Measurements from ENCODE around the gene DCDC2C. TPM values are rescaled to one million over a fixed set of nuclear protein-coding genes. Genes with fewer than 3 reads are reported as not detected.

DCDC2C gene
- total and polyA plus RNA-seq, 2 experiments from 2014 or later = 0.45 TPM; not detected in 1

DNA sequence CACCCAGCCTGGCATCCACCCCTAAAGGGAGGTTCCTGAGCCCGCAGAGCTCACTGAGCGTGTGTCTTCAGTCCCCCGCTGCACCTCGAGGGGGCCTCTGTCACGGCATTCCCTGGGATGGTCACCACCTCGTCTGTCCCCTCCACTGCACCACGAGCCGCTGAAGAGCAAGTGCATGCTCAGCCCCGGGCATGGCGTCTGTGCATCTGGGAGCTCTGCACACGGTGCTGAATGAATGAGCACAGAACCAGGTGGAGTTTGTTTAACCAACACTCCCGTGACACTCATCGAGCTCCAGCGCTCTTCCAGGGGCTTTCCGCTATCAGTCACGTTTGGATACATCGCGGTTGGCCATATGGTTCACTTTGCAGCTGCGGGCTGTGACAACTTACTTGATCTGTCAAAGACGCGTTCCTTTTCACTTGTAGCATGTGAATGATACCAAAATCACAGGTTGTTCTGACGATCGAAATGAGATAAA lies 36.2 kb upstream of the DCDC2C start:
- no peak overlapping the region for H3K27ac ChIP-seq (ENCODE audit: low read depth)
- H3K4me3 ChIP-seq = no peak overlapping the region
- no peaks in the 10 kb centered on the region for H3K9me2 ChIP-seq (ENCODE audit: insufficient read depth)
- ATAC-seq (no peak), DNase-seq (ENCODE audit: low spot score) (no peak)
- Mint-ChIP-seq H3K36me3 (ENCODE audit: low read depth) (peaks cover 3% of the 10 kb centered on the region; the same call in 1 of the 3 replicates), H3K9me3 (peaks cover 20% of the 10 kb centered on the region), H3K4me1 (no peaks in the 10 kb centered on the region), H3K27me3 (ENCODE audit: insufficient read depth, low read depth, poor library complexity) (peaks cover 6% of the 10 kb centered on the region), H3K27ac (no peak overlapping the region), H3K4me3 (no peak overlapping the region)
- no peak overlapping the region for H2AFZ ChIP-seq
- H3F3A ChIP-seq (replicated peaks; ENCODE audit: low read depth) = no peaks in the 10 kb centered on the region
- no peak for TF ChIP-seq STAT1 (IDR thresholded peaks at IDR 0.05; ENCODE audit: unreplicated experiment)
- TF ChIP-seq, protein P1, sequence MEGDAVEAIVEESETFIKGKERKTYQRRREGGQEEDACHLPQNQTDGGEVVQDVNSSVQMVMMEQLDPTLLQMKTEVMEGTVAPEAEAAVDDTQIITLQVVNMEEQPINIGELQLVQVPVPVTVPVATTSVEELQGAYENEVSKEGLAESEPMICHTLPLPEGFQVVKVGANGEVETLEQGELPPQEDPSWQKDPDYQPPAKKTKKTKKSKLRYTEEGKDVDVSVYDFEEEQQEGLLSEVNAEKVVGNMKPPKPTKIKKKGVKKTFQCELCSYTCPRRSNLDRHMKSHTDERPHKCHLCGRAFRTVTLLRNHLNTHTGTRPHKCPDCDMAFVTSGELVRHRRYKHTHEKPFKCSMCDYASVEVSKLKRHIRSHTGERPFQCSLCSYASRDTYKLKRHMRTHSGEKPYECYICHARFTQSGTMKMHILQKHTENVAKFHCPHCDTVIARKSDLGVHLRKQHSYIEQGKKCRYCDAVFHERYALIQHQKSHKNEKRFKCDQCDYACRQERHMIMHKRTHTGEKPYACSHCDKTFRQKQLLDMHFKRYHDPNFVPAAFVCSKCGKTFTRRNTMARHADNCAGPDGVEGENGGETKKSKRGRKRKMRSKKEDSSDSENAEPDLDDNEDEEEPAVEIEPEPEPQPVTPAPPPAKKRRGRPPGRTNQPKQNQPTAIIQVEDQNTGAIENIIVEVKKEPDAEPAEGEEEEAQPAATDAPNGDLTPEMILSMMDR (conservative IDR thresholded peaks at IDR 0.05; ENCODE audit: low read depth in 2 of 2) = no peak
- TF ChIP-seq NANOG (IDR thresholded peaks at IDR 0.05; ENCODE audit: borderline replicate concordance) = no peak
- TF ChIP-seq, protein P2, sequence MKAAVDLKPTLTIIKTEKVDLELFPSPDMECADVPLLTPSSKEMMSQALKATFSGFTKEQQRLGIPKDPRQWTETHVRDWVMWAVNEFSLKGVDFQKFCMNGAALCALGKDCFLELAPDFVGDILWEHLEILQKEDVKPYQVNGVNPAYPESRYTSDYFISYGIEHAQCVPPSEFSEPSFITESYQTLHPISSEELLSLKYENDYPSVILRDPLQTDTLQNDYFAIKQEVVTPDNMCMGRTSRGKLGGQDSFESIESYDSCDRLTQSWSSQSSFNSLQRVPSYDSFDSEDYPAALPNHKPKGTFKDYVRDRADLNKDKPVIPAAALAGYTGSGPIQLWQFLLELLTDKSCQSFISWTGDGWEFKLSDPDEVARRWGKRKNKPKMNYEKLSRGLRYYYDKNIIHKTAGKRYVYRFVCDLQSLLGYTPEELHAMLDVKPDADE (IDR thresholded peaks at IDR 0.05) = no peak
- no peak for TF ChIP-seq POLR2AphosphoS5 (IDR thresholded peaks at IDR 0.05; ENCODE audit: low read depth)
- TF ChIP-seq, protein P3, sequence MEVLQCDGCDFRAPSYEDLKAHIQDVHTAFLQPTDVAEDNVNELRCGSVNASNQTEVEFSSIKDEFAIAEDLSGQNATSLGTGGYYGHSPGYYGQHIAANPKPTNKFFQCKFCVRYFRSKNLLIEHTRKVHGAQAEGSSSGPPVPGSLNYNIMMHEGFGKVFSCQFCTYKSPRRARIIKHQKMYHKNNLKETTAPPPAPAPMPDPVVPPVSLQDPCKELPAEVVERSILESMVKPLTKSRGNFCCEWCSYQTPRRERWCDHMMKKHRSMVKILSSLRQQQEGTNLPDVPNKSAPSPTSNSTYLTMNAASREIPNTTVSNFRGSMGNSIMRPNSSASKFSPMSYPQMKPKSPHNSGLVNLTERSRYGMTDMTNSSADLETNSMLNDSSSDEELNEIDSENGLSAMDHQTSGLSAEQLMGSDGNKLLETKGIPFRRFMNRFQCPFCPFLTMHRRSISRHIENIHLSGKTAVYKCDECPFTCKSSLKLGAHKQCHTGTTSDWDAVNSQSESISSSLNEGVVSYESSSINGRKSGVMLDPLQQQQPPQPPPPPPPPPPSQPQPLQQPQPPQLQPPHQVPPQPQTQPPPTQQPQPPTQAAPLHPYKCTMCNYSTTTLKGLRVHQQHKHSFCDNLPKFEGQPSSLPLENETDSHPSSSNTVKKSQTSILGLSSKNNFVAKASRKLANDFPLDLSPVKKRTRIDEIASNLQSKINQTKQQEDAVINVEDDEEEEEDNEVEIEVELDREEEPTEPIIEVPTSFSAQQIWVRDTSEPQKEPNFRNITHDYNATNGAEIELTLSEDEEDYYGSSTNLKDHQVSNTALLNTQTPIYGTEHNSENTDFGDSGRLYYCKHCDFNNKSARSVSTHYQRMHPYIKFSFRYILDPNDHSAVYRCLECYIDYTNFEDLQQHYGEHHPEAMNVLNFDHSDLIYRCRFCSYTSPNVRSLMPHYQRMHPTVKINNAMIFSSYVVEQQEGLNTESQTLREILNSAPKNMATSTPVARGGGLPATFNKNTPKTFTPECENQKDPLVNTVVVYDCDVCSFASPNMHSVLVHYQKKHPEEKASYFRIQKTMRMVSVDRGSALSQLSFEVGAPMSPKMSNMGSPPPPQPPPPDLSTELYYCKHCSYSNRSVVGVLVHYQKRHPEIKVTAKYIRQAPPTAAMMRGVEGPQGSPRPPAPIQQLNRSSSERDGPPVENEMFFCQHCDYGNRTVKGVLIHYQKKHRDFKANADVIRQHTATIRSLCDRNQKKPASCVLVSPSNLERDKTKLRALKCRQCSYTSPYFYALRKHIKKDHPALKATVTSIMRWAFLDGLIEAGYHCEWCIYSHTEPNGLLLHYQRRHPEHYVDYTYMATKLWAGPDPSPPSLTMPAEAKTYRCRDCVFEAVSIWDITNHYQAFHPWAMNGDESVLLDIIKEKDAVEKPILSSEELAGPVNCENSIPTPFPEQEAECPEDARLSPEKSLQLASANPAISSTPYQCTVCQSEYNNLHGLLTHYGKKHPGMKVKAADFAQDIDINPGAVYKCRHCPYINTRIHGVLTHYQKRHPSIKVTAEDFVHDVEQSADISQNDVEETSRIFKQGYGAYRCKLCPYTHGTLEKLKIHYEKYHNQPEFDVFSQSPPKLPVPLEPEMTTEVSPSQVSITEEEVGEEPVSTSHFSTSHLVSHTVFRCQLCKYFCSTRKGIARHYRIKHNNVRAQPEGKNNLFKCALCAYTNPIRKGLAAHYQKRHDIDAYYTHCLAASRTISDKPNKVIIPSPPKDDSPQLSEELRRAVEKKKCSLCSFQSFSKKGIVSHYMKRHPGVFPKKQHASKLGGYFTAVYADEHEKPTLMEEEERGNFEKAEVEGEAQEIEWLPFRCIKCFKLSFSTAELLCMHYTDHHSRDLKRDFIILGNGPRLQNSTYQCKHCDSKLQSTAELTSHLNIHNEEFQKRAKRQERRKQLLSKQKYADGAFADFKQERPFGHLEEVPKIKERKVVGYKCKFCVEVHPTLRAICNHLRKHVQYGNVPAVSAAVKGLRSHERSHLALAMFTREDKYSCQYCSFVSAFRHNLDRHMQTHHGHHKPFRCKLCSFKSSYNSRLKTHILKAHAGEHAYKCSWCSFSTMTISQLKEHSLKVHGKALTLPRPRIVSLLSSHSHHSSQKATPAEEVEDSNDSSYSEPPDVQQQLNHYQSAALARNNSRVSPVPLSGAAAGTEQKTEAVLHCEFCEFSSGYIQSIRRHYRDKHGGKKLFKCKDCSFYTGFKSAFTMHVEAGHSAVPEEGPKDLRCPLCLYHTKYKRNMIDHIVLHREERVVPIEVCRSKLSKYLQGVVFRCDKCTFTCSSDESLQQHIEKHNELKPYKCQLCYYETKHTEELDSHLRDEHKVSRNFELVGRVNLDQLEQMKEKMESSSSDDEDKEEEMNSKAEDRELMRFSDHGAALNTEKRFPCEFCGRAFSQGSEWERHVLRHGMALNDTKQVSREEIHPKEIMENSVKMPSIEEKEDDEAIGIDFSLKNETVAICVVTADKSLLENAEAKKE (CRISPR knock-in tag; IDR thresholded peaks at IDR 0.05) = no peak
- TF ChIP-seq, protein P4, sequence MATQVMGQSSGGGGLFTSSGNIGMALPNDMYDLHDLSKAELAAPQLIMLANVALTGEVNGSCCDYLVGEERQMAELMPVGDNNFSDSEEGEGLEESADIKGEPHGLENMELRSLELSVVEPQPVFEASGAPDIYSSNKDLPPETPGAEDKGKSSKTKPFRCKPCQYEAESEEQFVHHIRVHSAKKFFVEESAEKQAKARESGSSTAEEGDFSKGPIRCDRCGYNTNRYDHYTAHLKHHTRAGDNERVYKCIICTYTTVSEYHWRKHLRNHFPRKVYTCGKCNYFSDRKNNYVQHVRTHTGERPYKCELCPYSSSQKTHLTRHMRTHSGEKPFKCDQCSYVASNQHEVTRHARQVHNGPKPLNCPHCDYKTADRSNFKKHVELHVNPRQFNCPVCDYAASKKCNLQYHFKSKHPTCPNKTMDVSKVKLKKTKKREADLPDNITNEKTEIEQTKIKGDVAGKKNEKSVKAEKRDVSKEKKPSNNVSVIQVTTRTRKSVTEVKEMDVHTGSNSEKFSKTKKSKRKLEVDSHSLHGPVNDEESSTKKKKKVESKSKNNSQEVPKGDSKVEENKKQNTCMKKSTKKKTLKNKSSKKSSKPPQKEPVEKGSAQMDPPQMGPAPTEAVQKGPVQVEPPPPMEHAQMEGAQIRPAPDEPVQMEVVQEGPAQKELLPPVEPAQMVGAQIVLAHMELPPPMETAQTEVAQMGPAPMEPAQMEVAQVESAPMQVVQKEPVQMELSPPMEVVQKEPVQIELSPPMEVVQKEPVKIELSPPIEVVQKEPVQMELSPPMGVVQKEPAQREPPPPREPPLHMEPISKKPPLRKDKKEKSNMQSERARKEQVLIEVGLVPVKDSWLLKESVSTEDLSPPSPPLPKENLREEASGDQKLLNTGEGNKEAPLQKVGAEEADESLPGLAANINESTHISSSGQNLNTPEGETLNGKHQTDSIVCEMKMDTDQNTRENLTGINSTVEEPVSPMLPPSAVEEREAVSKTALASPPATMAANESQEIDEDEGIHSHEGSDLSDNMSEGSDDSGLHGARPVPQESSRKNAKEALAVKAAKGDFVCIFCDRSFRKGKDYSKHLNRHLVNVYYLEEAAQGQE (IDR thresholded peaks at IDR 0.05; ENCODE audit: unreplicated experiment) = no peak
- TF ChIP-seq EZH2 (IDR thresholded peaks at IDR 0.05; ENCODE audit: low read depth, unreplicated experiment) = no peak
- TF ChIP-seq JUNB (IDR thresholded peaks at IDR 0.05; ENCODE audit: unreplicated experiment) = no peak
- TF ChIP-seq ZNF331 (CRISPR knock-in tag; IDR thresholded peaks at IDR 0.05; ENCODE audit: low read depth) = no peak
- TF ChIP-seq EZH2phosphoT487 (IDR thresholded peaks at IDR 0.05; ENCODE audit: unreplicated experiment) = no peak
- TF ChIP-seq CREB1 (CRISPR knock-in tag; IDR thresholded peaks at IDR 0.05; ENCODE audit: low read depth) = no peak
- TF ChIP-seq ZNF114 (CRISPR knock-in tag; IDR thresholded peaks at IDR 0.05) = no peak
- H3K27me3 ChIP-seq (ENCODE audit: insufficient read depth) = no peaks in the 10 kb centered on the region
- H3K4me2 ChIP-seq = no peak overlapping the region
- H3K36me3 ChIP-seq (ENCODE audit: insufficient read depth) = no peaks in the 10 kb centered on the region
- no peaks in the 10 kb centered on the region for H4K20me1 ChIP-seq (replicated peaks; ENCODE audit: insufficient read depth)
- no peaks in the 10 kb centered on the region for H3K79me2 ChIP-seq (replicated peaks; ENCODE audit: insufficient read depth)
- no peaks in the 10 kb centered on the region for H3K4me1 ChIP-seq (ENCODE audit: insufficient read depth)

Measured in GM23338 (cell line).